Smooth muscle cell (in vitro differentiated cells): ENCODE results near the gene PPP1R14B. TPM values are rescaled to one million over a fixed set of nuclear protein-coding genes. Genes with fewer than 3 reads are reported as not detected.

Experiments
- DNase-seq: peaks from one replicate; lab custom pipeline; 2025; ENCODE audit not compliant: unreplicated experiment; lab: John Stamatoyannopoulos, UW
- H2AFZ ChIP-seq: fragments of 200-600 bp; sonication (generic); 2 replicates; pipeline ENCODE4 v1.6.0; 2016; ENCODE audit warnings: antibody characterized with exemption, low read depth, mild to moderate bottlenecking
- H3F3A ChIP-seq: fragments of 200-600 bp; sonication (generic); 2 replicates; pipeline ENCODE4 v1.6.0; 2017; ENCODE audit warnings: antibody characterized with exemption, low read depth
- H3K27ac ChIP-seq: fragments of 200-600 bp; sonication (generic); 2 replicates; pipeline ENCODE4 v1.5.1; 2016; ENCODE audit warnings: low read depth, mild to moderate bottlenecking
- H3K27me3 ChIP-seq: fragments of 200-600 bp; sonication (generic); 2 replicates; pipeline ENCODE4 v1.6.1; 2016; ENCODE audit warnings: low read depth, mild to moderate bottlenecking
- H3K36me3 ChIP-seq: fragments of 200-600 bp; sonication (generic); 2 replicates; pipeline ENCODE4 v1.5.1; 2016; ENCODE audit warnings: low read depth
- H3K4me1 ChIP-seq: fragments of 200-600 bp; sonication (generic); 2 replicates; pipeline ENCODE4 v1.5.1; 2016; ENCODE audit warnings: low read depth
- H3K4me2 ChIP-seq: fragments of 200-600 bp; sonication (generic); 2 replicates; pipeline ENCODE4 v1.6.0; 2016; ENCODE audit warnings: mild to moderate bottlenecking
- H3K4me3 ChIP-seq: fragments of 200-600 bp; sonication (generic); 2 replicates; pipeline ENCODE4 v1.5.1; 2016; ENCODE audit warnings: mild to moderate bottlenecking
- H3K79me2 ChIP-seq: fragments of 200-600 bp; sonication (generic); 2 replicates; pipeline ENCODE4 v1.6.0; 2016; ENCODE audit warnings: low read depth, mild to moderate bottlenecking
- H3K9ac ChIP-seq: fragments of 200-600 bp; sonication (generic); 2 replicates; pipeline ENCODE4 v1.6.0; 2016; ENCODE audit warnings: low read depth
- H3K9me3 ChIP-seq: fragments of 200-600 bp; sonication (generic); replicated peaks from 2 replicates; pipeline ENCODE4 v1.5.1; 2016; ENCODE audit warnings: low read depth
- H4K20me1 ChIP-seq: fragments of 200-600 bp; sonication (generic); 2 replicates; pipeline ENCODE4 v1.6.0; 2016; ENCODE audit warnings: low read depth
- WGBS: methylation state at CpG from one replicate; pipeline ENCODE4 v1.1.7; 2016; ENCODE audit warnings: low lambda C conversion rate; 5-methylcytosine and 5-hydroxymethylcytosine counted together
- polyA plus RNA-seq: library from polyadenylated mRNA; unstranded; fragments of >200 nt; fragmentation: Nextera tagmentation; extraction: Ambion mirVana; gene quantifications from 2 replicates; pipeline ENCODE4 v1.2.1, GENCODE V29; 2016
- total RNA-seq: library from RNA; depleted of rRNA; stranded (reverse); fragments of >200 nt; gene quantifications from 2 replicates; pipeline ENCODE4 v1.2.3, GENCODE V29; 2014
- TF ChIP-seq, protein P1 (sequence below): fragments of 200-600 bp; sonication (generic); IDR thresholded peaks from 2 replicates; pipeline ENCODE4 v1.5.1; 2017; ENCODE audit warnings: borderline replicate concordance, mild to moderate bottlenecking, antibody characterized with exemption; ENCODE audit not compliant: insufficient read depth, poor library complexity, severe bottlenecking

PPP1R14B gene
- total and polyA plus RNA-seq, 2 experiments from 2014 or later: 242 to 530 TPM

DNA sequence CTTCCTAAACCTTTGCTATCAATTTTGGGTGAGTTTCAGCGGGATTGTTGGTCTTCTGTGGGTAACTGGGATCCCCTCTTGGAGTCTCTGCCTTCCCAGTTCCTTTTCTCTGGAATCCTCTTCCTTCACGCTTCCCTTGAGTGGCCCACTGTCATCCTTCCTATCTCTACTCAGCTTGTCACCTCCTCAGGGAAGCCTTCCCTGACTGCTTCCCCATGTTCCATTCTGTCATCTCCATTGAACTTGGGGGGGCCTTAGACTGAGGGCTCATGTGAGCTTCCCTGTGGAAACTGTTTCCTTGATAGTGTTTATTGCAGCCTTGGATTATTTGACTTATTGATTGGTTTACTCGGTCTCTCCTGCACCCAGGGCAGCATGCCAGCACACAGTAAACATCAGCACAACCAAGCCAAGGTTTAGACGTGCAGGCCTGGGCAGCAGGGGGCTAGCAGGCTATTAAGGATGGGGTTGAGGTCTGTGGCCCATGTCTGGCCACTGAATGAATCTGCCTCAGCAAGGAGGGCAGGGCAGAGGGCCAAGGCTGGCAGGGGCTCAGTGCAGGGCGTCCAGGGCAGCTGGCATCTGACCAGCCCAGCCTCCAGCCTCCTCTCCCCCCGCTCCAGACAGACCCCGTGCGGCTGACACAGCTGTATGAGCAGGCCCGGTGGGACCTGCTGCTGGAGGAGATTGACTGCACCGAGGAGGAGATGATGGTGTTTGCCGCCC lies 28.0 kb downstream of the PPP1R14B start:
- no peaks in the 10 kb centered on the region for H3K27me3 ChIP-seq
- DNase-seq: no peak
- WGBS: 95% methylated on average over 9 of the region's 11 CpGs
- H3F3A ChIP-seq: no peaks in the 10 kb centered on the region
- no peaks in the 10 kb centered on the region for H3K79me2 ChIP-seq
- H3K9me3 ChIP-seq: no peaks in the 10 kb centered on the region
- H2AFZ ChIP-seq: no peak overlapping the region
- no peaks in the 10 kb centered on the region for H4K20me1 ChIP-seq
- H3K9ac ChIP-seq: no peak overlapping the region
- TF ChIP-seq, protein P1, sequence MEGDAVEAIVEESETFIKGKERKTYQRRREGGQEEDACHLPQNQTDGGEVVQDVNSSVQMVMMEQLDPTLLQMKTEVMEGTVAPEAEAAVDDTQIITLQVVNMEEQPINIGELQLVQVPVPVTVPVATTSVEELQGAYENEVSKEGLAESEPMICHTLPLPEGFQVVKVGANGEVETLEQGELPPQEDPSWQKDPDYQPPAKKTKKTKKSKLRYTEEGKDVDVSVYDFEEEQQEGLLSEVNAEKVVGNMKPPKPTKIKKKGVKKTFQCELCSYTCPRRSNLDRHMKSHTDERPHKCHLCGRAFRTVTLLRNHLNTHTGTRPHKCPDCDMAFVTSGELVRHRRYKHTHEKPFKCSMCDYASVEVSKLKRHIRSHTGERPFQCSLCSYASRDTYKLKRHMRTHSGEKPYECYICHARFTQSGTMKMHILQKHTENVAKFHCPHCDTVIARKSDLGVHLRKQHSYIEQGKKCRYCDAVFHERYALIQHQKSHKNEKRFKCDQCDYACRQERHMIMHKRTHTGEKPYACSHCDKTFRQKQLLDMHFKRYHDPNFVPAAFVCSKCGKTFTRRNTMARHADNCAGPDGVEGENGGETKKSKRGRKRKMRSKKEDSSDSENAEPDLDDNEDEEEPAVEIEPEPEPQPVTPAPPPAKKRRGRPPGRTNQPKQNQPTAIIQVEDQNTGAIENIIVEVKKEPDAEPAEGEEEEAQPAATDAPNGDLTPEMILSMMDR: no peak
- no peaks in the 10 kb centered on the region for H3K4me1 ChIP-seq
- no peak overlapping the region for H3K4me3 ChIP-seq
- no peak overlapping the region for H3K4me2 ChIP-seq
- H3K36me3 ChIP-seq: no peaks in the 10 kb centered on the region
- no peak overlapping the region for H3K27ac ChIP-seq

DNA sequence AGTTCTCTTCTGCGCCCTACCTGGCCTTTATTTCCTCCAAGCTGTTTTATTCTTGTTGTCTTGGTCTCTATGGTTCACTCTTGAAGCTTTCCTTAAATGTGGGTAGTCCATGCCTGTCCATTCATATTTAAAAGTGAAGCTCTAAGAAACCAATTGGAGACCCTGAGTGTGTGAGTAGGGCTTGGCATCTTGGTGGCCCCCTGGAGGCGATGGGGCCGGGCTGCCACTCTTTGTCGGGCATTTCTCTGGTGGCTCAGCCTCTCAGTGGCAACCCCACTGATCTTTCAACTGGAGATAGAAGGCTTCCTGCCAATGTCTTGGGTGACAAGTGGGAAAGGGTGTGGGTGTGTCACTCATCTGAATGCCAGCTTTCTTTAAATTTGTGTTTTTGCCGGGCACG lies 29.9 kb downstream of the PPP1R14B start:
- Histone ChIP-seq H3K4me1 (no peaks in the 10 kb centered on the region), H3K27me3 (no peaks in the 10 kb centered on the region), H3K4me3 (no peak overlapping the region), H4K20me1 (no peaks in the 10 kb centered on the region), H3K9ac (no peak overlapping the region), H3K9me3 (no peaks in the 10 kb centered on the region), H3K4me2 (no peak overlapping the region), H3F3A (no peaks in the 10 kb centered on the region), H3K36me3 (no peaks in the 10 kb centered on the region), H3K79me2 (no peaks in the 10 kb centered on the region), H2AFZ (no peak overlapping the region), H3K27ac (no peak overlapping the region)
- no peak for DNase-seq
- TF ChIP-seq, protein P1: no peak
- WGBS: 93% methylated on average over 6 of the region's 6 CpGs

DNA sequence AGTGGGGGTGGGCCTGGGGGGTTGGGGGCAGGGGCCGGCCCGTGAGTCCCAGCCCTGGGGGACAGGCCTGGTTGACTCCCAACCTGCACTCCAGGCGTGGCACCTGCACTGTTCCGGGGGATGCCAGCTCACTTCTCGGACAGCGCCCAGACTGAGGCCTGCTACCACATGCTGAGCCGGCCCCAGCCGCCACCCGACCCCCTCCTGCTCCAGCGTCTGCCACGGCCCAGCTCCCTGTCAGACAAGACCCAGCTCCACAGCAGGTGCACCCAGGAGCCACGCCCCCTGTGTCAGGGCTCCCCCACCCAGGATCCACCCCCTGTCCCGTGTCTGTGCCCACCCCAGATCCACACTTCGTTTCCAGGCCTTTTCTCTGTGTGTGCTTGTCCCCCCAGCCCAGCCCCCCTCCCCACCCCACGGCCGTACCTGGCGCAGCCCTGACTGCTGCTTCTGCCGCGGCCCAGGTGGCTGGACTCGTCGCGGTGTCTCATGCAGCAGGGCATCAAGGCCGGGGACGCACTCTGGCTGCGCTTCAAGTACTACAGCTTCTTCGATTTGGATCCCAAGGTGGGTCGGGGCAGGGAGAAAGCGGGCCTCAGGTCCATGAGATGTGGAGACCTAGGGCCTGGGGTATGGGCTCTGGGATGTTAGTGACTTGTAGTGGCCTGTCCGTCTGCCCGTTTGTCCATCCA lies 35.4 kb downstream of the PPP1R14B start:
- no peaks in the 10 kb centered on the region for H4K20me1 ChIP-seq
- no peaks in the 10 kb centered on the region for H3K36me3 ChIP-seq
- H3K4me1 ChIP-seq: no peaks in the 10 kb centered on the region
- TF ChIP-seq, protein P1: no peak
- no peak overlapping the region for H3K9ac ChIP-seq
- no peak overlapping the region for H3K4me2 ChIP-seq
- H3K79me2 ChIP-seq: no peaks in the 10 kb centered on the region
- H2AFZ ChIP-seq: no peak overlapping the region
- H3K27ac ChIP-seq: no peak overlapping the region
- 91% methylated on average over 25 of the region's 30 CpGs for WGBS
- no peaks in the 10 kb centered on the region for H3K9me3 ChIP-seq
- no peaks in the 10 kb centered on the region for H3F3A ChIP-seq
- DNase-seq: no peak
- no peaks in the 10 kb centered on the region for H3K27me3 ChIP-seq
- no peak overlapping the region for H3K4me3 ChIP-seq
